HepG2 (cell line): Measurements from ENCODE around the gene ASH1L. TPM values are rescaled to one million over a fixed set of nuclear protein-coding genes. Genes with fewer than 3 reads are reported as not detected.
"Not testable (repeated sequence)": the region's sequence is repeated elsewhere in the genome, so short reads cannot be mapped to it uniquely, and the experiment has no call there.

Source experiments
- FOXP4 ChIP-seq: sonication (generic); formaldehyde crosslinking; IDR thresholded peaks from 2 replicates; pipeline ENCODE4 v1.4.0; 2020; ENCODE audit warnings: missing genetic modification reagents
- HDAC2 ChIP-seq: sonication (generic); formaldehyde crosslinking; IDR thresholded peaks from 2 replicates; pipeline ENCODE4 v1.4.0; 2020; ENCODE audit warnings: missing genetic modification reagents
- HES4 ChIP-seq: sonication (generic); formaldehyde crosslinking; IDR thresholded peaks from 2 replicates; pipeline ENCODE4 v1.9.0; 2021; ENCODE audit warnings: mild to moderate bottlenecking, missing genetic modification reagents, borderline replicate concordance
- HOXD1 ChIP-seq: sonication (generic); formaldehyde crosslinking; IDR thresholded peaks from 2 replicates; pipeline ENCODE4 v1.5.0; 2020; ENCODE audit warnings: missing genetic modification reagents
- KMT2B ChIP-seq: IDR thresholded peaks from 2 replicates; pipeline ENCODE4 v1.6.1; 2016; ENCODE audit warnings: missing genetic modification reagents, missing compliant biosample characterization
- MED13 ChIP-seq: sonication (generic); formaldehyde crosslinking; IDR thresholded peaks from 2 replicates; pipeline ENCODE4 v1.5.0; 2020; ENCODE audit warnings: missing genetic modification reagents
- POGZ ChIP-seq: sonication (generic); formaldehyde crosslinking; IDR thresholded peaks from 2 replicates; pipeline ENCODE4 v1.4.0; 2020; ENCODE audit warnings: mild to moderate bottlenecking, missing genetic modification reagents
- POLR2A ChIP-seq, 2 experiments: IDR thresholded peaks; 2 replicates each; pipeline ENCODE4 v1.6.1; 2011; ENCODE audit warnings: low read depth in 2 of 2, low read length in 2 of 2, mild to moderate bottlenecking in 1 of 2, moderate library complexity in 1 of 2; ENCODE audit not compliant: insufficient read depth in 1 of 2
- SNAPC4 ChIP-seq: sonication (generic); formaldehyde crosslinking; IDR thresholded peaks from 2 replicates; pipeline ENCODE4 v1.4.0; 2020; ENCODE audit warnings: mild to moderate bottlenecking, missing genetic modification reagents
- SOX6 ChIP-seq, 2 experiments: fragments of 450-650 bp in 1 of 2; sonication (generic) in 1 of 2; formaldehyde crosslinking in 1 of 2; IDR thresholded peaks; 2 replicates each; pipeline versions ENCODE4 v1.4.0 to v1.6.1; 2017 to 2020; ENCODE audit warnings: antibody characterized with exemption in 1 of 2, mild to moderate bottlenecking in 1 of 2, missing genetic modification reagents in 1 of 2
- TAF1 ChIP-seq: sonication (generic); formaldehyde crosslinking; IDR thresholded peaks from 2 replicates; pipeline ENCODE4 v1.4.0; 2020; ENCODE audit warnings: missing genetic modification reagents
- ZMAT3 ChIP-seq: sonication (generic); formaldehyde crosslinking; conservative IDR thresholded peaks from 2 replicates; pipeline ENCODE4 v1.7.0; 2021; ENCODE audit warnings: missing genetic modification reagents
- ZNF138 ChIP-seq: sonication (generic); formaldehyde crosslinking; IDR thresholded peaks from 2 replicates; pipeline ENCODE4 v1.5.0; 2020; ENCODE audit warnings: mild to moderate bottlenecking, low read depth, missing genetic modification reagents
- ZNF235 ChIP-seq: sonication (generic); formaldehyde crosslinking; IDR thresholded peaks from 2 replicates; pipeline ENCODE4 v1.8.1; 2023; ENCODE audit warnings: mild to moderate bottlenecking, missing genetic modification reagents, borderline replicate concordance
- ZNF276 ChIP-seq: sonication (generic); formaldehyde crosslinking; IDR thresholded peaks from 2 replicates; pipeline ENCODE4 v1.4.0; 2020; ENCODE audit warnings: mild to moderate bottlenecking, low read depth, missing genetic modification reagents
- ZNF724P ChIP-seq: sonication (generic); formaldehyde crosslinking; IDR thresholded peaks from 2 replicates; pipeline ENCODE4 v1.8.0; 2022; ENCODE audit warnings: missing genetic modification reagents, borderline replicate concordance
- ZNF772 ChIP-seq: sonication (generic); formaldehyde crosslinking; IDR thresholded peaks from 2 replicates; pipeline ENCODE4 v1.5.0; 2020; ENCODE audit warnings: mild to moderate bottlenecking, missing genetic modification reagents
- ZNF780A ChIP-seq: sonication (generic); formaldehyde crosslinking; IDR thresholded peaks from 2 replicates; pipeline ENCODE4 v1.8.0; 2022; ENCODE audit warnings: mild to moderate bottlenecking, missing genetic modification reagents, moderate library complexity
- polyA plus RNA-seq, 8 experiments: library from polyadenylated mRNA; depleted of rRNA in 3 of 8; stranded (reverse) in 7 of 8; unstranded in 1 of 8; fragments of >200 nt; fragmentation: Illumina TruSeq in 4 of 8; extraction: Trizol in 4 of 8; gene quantifications; 2 replicates each; pipeline versions ENCODE4 v1.2.1 to v1.2.3, GENCODE V29; 2011 to 2016; ENCODE audit warnings: low read depth in 4 of 8, missing spikeins in 1 of 8, mixed read lengths in 1 of 8; ENCODE audit not compliant: insufficient read depth in 1 of 8
- total RNA-seq, 5 experiments: library from RNA; depleted of rRNA; stranded (reverse); fragments of >200 nt; fragmentation: Illumina TruSeq; extraction: Trizol; gene quantifications; 2 replicates each; pipeline ENCODE4 v1.2.3, GENCODE V29; 2016; ENCODE audit warnings: low read depth in 1 of 5
- TF ChIP-seq, protein P1 (sequence below): sonication (generic); formaldehyde crosslinking; IDR thresholded peaks from 2 replicates; pipeline ENCODE4 v1.4.0; 2020; ENCODE audit warnings: mild to moderate bottlenecking, missing genetic modification reagents

ASH1L gene
- total and polyA plus RNA-seq, 2 of the 13 experiments (the other 11 are each of a cell fraction or from before 2014, with no cell fraction given), result 10.2 to 15.3 TPM

DNA sequence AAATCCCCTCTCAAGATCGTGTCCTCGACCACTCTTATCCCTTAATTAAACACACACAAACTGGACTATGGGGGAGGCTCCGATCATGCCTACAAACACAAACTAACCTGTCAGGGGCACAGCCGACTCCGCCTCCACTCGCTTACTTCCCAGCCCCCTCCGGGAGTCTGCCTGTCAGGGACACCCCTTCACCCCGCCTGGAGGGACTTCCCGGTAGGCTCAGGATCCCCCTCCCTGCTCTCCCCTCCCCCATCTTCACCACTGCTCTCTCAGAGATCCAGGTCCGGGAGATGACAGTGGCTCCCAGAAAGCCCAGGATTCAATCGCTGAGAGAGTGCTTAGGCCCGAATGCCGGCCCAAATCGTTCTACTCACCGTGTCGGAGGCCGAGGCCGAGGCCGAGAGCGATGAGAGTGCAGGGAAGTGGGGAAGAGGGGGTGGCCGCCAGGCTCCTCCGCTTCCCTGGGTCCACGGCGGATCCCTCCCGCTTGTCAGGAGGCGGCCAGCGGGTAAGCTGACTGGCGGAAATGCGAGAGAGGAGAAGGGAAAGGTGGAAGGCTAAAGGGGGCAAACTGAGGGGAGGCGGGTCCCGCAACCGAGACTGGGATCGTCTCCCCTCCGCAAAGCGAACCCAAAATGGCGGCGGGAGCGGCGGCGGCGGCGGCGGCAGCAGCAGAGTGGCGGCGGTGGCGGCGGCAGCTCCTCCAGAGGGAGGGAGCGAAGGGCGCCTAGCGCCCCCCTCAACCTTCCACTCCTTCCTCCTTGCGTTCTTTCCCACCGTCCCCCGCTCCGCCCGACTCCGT, 623 bp downstream of the ASH1L start (continued):
- peak; percentile 18; the same call in 1 of the 2 replicates for TF ChIP-seq HDAC2 (CRISPR knock-in tag)
- TF ChIP-seq ZMAT3 (CRISPR knock-in tag), result peak; percentile 17; the same call in 1 of the 2 replicates
- peak; percentile 66; the same call in 1 of the 2 replicates for TF ChIP-seq TAF1
- TF ChIP-seq ZNF138 (CRISPR knock-in tag), result 0 out of 2 replicates have a peak, but pooled peaks have one; percentile 39
- TF ChIP-seq ZNF772 (CRISPR knock-in tag), result 0 out of 2 replicates have a peak, but pooled peaks have one; percentile 32
- TF ChIP-seq SOX6 (IDR thresholded peaks at IDR 0.05), result not testable (repeated sequence)
- TF ChIP-seq SOX6 (CRISPR knock-in tag; IDR thresholded peaks at IDR 0.05), result peak; percentile 19; the same call in 1 of the 2 replicates
- 0 out of 2 replicates have a peak, but pooled peaks have one; percentile 19 for TF ChIP-seq POGZ (CRISPR knock-in tag)
- TF ChIP-seq SNAPC4 (CRISPR knock-in tag), result 0 out of 2 replicates have a peak, but pooled peaks have one; percentile 39
- 0 out of 2 replicates have a peak, but pooled peaks have one; percentile 9 for TF ChIP-seq FOXP4 (CRISPR knock-in tag)
- 0 out of 2 replicates have a peak, but pooled peaks have one; percentile 13 for TF ChIP-seq HES4 (CRISPR knock-in tag)
- 0 out of 2 replicates have a peak, but pooled peaks have one; percentile 27 for TF ChIP-seq ZNF276 (CRISPR knock-in tag)
- 0 out of 2 replicates have a peak, but pooled peaks have one; percentile 1 for TF ChIP-seq MED13
- peak; percentile 69; the same call in 1 of the 2 replicates for TF ChIP-seq ZNF724P (CRISPR knock-in tag)
- TF ChIP-seq, protein P1, sequence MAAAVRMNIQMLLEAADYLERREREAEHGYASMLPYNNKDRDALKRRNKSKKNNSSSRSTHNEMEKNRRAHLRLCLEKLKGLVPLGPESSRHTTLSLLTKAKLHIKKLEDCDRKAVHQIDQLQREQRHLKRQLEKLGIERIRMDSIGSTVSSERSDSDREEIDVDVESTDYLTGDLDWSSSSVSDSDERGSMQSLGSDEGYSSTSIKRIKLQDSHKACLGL (CRISPR knock-in tag), result peak; percentile 50; the same call in 1 of the 2 replicates
- TF ChIP-seq HOXD1 (CRISPR knock-in tag), result peak; percentile 65; the same call in 1 of the 2 replicates
- peak; percentile 40; the same call in 1 of the 2 replicates for TF ChIP-seq KMT2B (CRISPR knock-in tag)
- peak; percentile 77; the same call in 1 of the 2 replicates for TF ChIP-seq ZNF235 (CRISPR knock-in tag)
- peak; percentile 57; the same call in 1 of the 2 replicates for TF ChIP-seq ZNF780A (CRISPR knock-in tag)
- peak in 1 of 2 experiments; percentile 46; a peak in 1 of 4 replicates for TF ChIP-seq POLR2A (IDR thresholded peaks at IDR 0.05; ENCODE audit: insufficient read depth in 1 of 2, low read depth in 2 of 2, low read length in 2 of 2)
